ELF-1 (cell line): Measurements from ENCODE around the gene FBXW12.
"Not testable (repeated sequence)": the region's sequence is repeated elsewhere in the genome, so short reads cannot be mapped to it uniquely, and the experiment has no call there.

Experiments
- DNase-seq: peaks from one replicate; pipeline ENCODE4 v3.0.0-alpha.2; 2016; ENCODE audit warnings: low read depth, low spot score

The FBXW12 gene

GRCh38 chr3:48372862-48373435 is 930 bp downstream of the FBXW12 start:
- no peak for DNase-seq

DNA sequence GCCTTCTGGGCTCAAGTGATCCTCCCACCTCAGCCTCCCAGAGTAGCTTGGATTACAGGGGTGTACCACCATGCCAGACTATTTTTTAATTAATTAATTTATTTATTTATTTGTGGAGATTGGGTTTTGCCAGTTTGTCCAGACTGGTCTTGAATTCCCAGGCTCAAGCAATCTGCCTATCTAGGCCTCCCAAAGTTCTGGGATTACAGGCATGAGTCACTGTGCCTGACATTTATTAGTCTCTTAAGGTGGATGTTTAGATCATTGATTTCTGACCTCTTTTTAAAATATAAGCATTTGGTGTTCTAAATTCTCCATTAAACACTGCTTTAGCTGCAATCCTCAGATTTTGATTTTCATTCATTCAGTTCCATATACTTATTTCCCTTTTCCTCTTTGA is 15.6 kb downstream of the FBXW12 start:
- no peak for DNase-seq

GRCh38 chr3:48388966-48389365 is 16.9 kb downstream of the FBXW12 start:
- no peak for DNase-seq

- no peak for DNase-seq
These were observed 22.4 kb downstream of the FBXW12 start for GRCh38 chr3:48394391-48394790.

DNA sequence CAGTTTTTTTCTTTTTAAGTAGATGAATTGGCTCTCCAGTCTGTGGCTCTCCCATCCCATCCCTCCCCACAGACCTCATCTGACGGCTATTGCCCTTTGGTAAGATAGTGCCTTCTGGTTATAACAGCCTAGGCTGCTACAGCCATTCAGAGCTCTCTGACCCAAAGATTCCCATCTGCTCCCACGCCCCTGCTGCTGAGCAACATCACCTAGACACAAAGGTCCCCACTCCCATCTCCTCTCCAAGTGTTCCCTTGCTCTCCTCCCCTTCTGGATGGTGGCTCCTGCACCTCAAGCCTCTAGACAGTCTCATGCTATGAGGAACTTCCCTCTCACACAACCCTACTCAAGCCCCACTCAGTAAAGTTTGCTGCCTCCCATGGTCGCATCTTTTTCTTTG is 23.7 kb downstream of the FBXW12 start:
- no peak for DNase-seq

DNA sequence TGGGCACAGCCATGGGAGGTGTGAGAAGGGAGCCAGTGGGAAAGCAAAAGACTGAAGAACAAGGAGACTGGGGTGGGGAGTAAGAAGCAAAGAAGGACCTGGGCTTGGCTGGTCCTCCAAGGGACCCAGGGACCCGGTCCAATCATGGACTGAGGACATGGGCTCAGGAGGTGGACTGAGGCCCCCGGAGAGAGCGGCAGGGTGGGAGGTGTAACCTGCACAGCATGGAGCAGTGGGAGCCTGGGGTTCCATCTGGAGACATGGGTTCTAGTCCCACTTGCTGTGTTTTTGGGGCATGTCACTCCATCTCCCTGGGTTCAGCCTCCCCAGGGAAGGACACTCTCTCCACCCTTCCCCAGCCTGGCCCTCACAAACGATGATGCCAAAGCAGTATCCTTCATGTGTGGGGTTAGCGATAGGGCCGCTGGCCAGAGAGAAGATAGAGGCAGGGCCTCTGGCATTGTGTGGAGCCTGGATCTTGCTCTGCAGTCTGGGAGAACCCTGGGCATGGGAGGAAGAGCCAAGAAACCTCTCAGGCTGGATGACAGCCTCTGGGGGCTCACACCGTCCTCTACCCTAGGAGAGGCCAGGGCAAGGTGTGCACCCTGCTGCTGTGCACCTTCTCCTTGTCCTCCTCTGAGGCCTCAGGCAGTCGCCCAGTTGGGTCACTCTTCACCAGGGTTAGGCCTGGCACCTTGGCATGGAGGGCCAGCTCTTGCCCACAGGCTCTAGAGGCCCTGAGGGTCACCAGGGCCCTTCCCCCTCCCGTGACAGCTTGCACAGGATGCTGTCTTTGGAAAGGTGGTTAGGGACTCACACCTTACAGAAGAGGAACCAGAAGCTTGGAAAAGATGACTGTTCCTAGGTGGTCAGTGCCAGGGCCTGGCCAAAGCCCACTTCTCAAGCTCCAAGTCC is 26.0 kb downstream of the FBXW12 start:
- no peak for DNase-seq

- no peak for DNase-seq
These were observed 26.8 kb downstream of the FBXW12 start for GRCh38 chr3:48398701-48399386.

DNA sequence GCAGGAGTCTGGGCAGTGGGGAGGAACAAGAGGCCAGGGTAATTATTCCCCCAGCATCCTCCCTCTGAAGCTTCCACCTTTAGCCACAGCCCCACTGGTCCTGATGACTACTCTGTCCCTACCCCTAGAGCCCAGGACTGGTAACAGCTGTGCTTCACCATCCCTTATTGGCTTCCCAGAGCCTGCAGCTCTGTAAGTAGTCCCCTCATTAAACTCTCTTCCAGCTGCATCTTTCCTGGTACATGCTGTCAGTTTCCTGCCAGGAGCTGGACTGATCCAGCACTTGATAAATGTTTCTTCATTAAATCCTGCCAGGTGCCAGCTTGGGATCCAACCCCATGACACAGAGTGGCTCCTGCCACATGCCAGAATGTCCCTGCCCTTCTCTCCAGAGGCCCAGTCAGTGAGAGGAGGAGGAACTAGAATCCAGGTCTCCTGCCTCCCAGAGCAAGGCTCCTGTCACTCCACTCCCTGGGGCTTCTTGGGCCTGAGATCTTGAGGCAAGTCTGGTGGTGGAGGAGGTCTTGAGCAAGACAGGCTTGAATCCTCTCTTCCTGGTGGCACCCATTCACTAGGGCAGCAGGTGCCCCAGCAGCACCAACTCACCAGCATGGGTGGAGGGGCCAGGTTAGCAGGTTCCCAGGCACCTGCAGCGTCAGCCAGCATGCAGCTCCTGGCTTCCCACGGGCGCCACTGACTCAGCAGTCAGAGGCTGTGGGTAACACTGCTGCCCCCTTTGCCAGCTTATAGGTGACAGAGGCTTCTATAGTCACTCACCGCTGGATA is 27.6 kb downstream of the FBXW12 start:
- DNase-seq, result no peak

DNA sequence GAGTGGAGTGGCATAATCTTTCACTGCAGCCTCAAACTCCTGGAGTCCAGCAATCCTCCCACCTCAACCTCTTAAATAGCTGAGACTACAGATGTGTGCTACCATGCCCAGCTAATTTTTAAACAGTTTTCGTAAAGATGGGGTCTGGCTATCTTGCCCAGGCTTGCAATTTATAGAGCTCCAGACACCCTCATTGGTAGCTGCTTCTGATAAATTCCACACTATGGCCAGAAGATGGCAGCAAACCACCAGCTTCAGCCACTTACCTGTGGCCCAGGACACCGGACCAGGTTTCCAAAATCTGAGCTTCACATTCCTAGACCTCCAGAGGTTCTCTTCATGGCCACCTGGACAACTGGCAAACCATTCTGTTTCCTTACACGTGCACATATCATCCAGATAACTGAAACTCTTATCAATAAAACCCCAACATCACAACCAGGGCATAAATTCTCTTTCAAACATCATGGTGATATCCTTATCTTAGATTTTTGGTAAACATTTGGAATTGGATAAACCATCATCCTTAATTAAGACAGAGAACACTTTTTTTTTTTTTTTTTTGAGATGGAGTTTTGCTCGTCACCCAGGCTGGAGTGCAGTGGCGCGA is 28.9 kb downstream of the FBXW12 start:
- DNase-seq, result peak; percentile 76

GRCh38 chr3:48401434-48401901 is 29.4 kb downstream of the FBXW12 start:
- DNase-seq, result not testable (repeated sequence)

DNA sequence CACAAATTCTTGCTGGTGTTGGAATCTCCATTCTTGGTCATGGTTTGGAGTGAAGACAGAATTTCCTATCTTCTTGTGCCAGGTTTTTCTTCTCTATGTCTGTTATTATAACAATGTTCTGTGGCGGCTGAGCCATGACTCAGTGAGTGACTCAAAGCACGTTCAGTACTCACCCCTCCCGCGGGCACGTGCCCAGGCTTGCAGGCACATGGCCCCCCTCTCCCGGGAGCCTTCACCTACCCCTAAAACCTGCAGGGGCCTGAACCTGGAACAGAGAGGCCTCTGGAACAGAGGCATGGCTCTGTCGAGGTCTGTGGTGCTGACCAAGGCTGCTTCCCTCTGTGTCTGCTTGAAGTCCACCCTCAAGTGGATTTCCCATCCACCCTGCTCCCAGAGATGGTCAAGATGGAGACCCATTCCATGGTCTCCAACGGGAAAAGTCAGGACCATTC is 30.3 kb downstream of the FBXW12 start:
- no peak for DNase-seq

- DNase-seq, result no peak
These were observed 30.9 kb downstream of the FBXW12 start for GRCh38 chr3:48402907-48403306.

GRCh38 chr3:48403533-48404439 is 31.8 kb downstream of the FBXW12 start:
- DNase-seq, result no peak

DNA sequence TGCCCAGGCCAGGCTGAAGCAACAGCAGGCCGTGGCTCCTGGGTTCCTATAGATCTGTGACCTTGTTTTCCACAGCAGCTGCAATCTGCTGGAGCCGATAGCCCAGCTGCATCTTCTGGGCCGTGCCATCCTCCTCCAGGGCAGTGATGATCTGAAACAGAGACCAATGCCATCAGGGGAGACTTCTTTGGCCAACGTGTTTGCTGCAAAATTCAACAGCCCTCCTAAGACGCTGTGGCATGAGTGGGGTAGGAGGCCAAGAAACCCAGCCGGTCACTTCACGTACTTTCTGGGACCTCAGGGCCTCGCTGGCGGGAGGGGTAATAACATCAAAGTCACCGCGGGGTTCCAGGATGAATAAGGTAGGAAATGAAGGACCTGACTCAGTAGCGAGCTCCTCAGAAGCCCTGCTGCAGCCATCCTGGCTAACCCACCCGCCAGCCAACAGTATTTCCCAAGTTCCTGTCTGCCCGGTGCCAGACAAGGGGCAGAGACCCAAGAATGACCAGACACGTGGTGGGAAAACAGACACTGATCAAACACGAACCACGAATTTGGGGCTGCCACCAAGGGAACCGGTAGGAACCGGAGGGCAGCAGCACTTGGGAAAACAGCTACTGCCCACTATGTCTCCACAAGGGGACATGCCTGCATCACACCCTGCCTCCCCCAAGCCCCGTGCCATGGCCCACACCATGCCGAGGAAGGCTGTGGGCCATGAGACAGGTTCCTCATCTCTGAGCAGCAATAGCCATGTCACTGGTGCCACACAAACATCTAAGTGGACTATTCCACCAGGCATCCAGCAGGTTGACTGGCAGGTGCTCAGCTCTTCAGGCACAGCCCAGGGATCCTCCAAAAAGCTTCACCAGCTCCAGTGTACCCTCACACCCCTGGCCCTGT is 32.7 kb downstream of the FBXW12 start:
- DNase-seq, result no peak

DNA sequence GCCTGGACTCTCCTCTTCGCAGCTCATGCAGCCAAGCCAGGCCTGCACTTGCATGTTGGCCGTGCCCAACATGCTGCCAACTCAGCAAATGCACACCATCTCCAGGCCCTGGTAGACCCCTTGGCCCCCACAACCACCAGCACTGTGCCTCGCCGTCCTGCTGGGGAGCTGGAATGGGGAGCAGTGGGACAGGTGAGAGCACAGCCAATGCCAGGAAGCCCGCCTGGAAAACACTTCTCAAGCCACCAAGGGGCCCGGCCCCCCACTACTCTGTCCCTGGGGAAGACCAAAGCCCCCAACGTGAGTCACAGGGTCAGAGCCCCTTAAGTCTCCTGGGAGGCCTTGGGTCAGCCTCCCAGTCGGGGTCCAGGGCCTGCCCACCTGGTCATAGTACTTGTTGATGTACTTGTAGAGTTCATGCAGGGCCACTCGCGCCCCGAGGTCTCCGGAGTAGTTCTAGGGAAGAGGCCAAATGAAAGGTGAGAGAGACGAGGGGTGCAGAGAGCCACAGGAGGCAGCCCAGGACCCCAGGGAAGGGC is 33.4 kb downstream of the FBXW12 start:
- DNase-seq, result no peak

- no peak for DNase-seq
These were observed 34.0 kb downstream of the FBXW12 start for GRCh38 chr3:48405971-48406370.

DNA sequence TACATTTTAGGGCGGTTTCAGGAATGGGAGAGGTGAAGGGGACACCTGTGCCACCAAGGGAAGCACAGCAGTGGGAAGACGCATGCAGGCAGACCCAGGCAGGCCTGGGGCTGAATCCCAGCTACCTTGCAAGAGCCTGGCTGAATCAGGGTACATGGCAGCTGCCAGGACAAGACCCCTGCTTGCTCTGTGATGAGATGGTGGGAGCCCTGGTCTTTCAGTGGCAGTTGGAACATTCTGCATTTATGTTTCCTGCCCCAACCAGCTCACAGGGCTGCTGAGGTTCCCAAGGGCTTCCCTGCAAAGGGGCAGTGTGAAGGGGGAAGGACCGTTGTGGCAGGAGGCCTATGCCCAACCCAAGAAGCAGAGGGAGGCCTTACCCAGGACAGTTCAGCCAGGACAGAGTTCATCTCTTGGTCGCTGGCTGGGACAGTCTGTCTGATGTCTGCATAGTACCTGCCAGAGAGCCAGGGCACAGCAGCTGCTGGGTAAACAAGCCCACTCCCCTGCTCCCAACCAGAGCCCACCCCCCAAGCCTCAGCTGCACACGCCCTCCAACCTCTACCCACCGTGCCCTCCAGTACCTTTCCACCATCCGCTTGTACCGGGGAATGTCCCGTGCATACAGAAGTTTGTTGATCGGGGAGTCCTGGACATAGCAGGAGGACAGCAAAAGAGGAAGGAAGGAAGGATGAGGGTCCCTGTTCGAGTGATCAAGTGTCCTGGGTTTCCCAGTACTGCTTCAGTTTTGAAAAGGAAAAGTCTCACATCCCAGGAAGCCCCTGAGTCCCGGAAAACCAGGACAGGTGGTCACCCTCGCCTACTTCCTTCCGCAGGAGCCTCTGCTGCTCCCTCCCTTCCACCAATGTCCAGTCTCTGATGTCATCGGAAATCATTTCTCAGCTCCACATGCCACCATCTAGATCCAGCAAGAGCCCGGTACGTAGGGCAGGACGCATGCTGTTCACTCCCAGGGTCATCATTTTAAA is 34.7 kb downstream of the FBXW12 start:
- no peak for DNase-seq
